Endothelial cell (in vitro differentiated cells): ENCODE results near the gene UBL3. TPM values are rescaled to one million over a fixed set of nuclear protein-coding genes. Genes with fewer than 3 reads are reported as not detected.

Source experiments
- DNase-seq: peaks from one replicate; pipeline ENCODE4 v3.0.0; 2021; ENCODE audit warnings: low spot score
- H3K27ac Mint-ChIP-seq: one replicate; pipeline ENCODE4 v1.8.0; 2021; ENCODE audit warnings: mixed read lengths, inconsistent platforms; ENCODE audit not compliant: unreplicated experiment
- H3K27me3 Mint-ChIP-seq: one replicate; pipeline ENCODE4 v1.8.0; 2021; ENCODE audit warnings: mild to moderate bottlenecking, moderate library complexity, mixed read lengths, inconsistent platforms; ENCODE audit not compliant: unreplicated experiment
- H3K36me3 Mint-ChIP-seq: one replicate; pipeline ENCODE4 v1.8.0; 2021; ENCODE audit warnings: mild to moderate bottlenecking, low read depth, mixed read lengths, inconsistent platforms; ENCODE audit not compliant: unreplicated experiment
- H3K4me1 Mint-ChIP-seq: one replicate; pipeline ENCODE4 v1.8.0; 2021; ENCODE audit warnings: mild to moderate bottlenecking, mixed read lengths, inconsistent platforms; ENCODE audit not compliant: unreplicated experiment
- H3K4me3 Mint-ChIP-seq: one replicate; pipeline ENCODE4 v1.8.0; 2021; ENCODE audit warnings: mild to moderate bottlenecking, mixed read lengths, inconsistent platforms; ENCODE audit not compliant: unreplicated experiment
- H3K9me3 Mint-ChIP-seq: one replicate; pipeline ENCODE4 v1.8.0; 2021; ENCODE audit warnings: mixed read lengths, inconsistent platforms; ENCODE audit not compliant: unreplicated experiment
- CTCF ChIP-seq: fragments of 200-600 bp; sonication (generic); IDR thresholded peaks from one replicate; pipeline ENCODE4 v1.5.0; 2021; ENCODE audit warnings: antibody characterized with exemption; ENCODE audit not compliant: unreplicated experiment
- total RNA-seq: library from RNA; stranded (reverse); fragmentation: NEBNext Ultra II Directional; extraction: Animal tissue kit (Norgen Biotek cat#: 25700); gene quantifications from one replicate; pipeline ENCODE4 v1.2.1, GENCODE V29; 2021; ENCODE audit not compliant: unreplicated experiment

UBL3 gene
- total RNA-seq, 1 donor from 2014 or later = 17.1 TPM

- Mint-ChIP-seq H3K36me3 (no peaks in the 10 kb centered on the region), H3K27me3 (peaks cover 3% of the 10 kb centered on the region), H3K27ac (peak overlapping the region; percentile 14), H3K4me1 (peaks cover 27% of the 10 kb centered on the region), H3K4me3 (no peak overlapping the region), H3K9me3 (no peaks in the 10 kb centered on the region)
- no peak for DNase-seq
- no peak for TF ChIP-seq CTCF
Measured at GRCh38 chr13:29888306-29888705, 37.9 kb upstream of the UBL3 start.

GRCh38 chr13:29887686-29888085, 37.3 kb upstream of the UBL3 start:
- Mint-ChIP-seq H3K36me3 (no peaks in the 10 kb centered on the region), H3K4me1 (peaks cover 27% of the 10 kb centered on the region), H3K4me3 (no peak overlapping the region), H3K27me3 (peaks cover 3% of the 10 kb centered on the region), H3K9me3 (no peaks in the 10 kb centered on the region), H3K27ac (peak overlapping the region; percentile 14)
- DNase-seq = no peak
- TF ChIP-seq CTCF = no peak

- no peak overlapping the region for H3K4me3 Mint-ChIP-seq
- peaks cover 3% of the 10 kb centered on the region for H3K27me3 Mint-ChIP-seq
- no peaks in the 10 kb centered on the region for H3K36me3 Mint-ChIP-seq
- H3K4me1 Mint-ChIP-seq = peaks cover 31% of the 10 kb centered on the region
- TF ChIP-seq CTCF = no peak
- peak overlapping the region; percentile 16 for H3K27ac Mint-ChIP-seq
- no peaks in the 10 kb centered on the region for H3K9me3 Mint-ChIP-seq
- DNase-seq = no peak
Measured at GRCh38 chr13:29887030-29887557, 36.7 kb upstream of the UBL3 start.

- H3K4me3 Mint-ChIP-seq = no peak overlapping the region
- no peak for DNase-seq
- peaks cover 35% of the 10 kb centered on the region for H3K4me1 Mint-ChIP-seq
- peaks cover 3% of the 10 kb centered on the region for H3K27me3 Mint-ChIP-seq
- no peaks in the 10 kb centered on the region for H3K9me3 Mint-ChIP-seq
- no peak for TF ChIP-seq CTCF
- H3K27ac Mint-ChIP-seq = peak overlapping the region; percentile 38
- no peaks in the 10 kb centered on the region for H3K36me3 Mint-ChIP-seq
Measured at GRCh38 chr13:29886446-29886845, 36.0 kb upstream of the UBL3 start.

GRCh38 chr13:29885989-29886388, 35.6 kb upstream of the UBL3 start:
- Mint-ChIP-seq H3K36me3 (no peaks in the 10 kb centered on the region), H3K4me3 (no peak overlapping the region), H3K27ac (peak overlapping the region; percentile 38), H3K4me1 (peaks cover 38% of the 10 kb centered on the region), H3K9me3 (no peaks in the 10 kb centered on the region), H3K27me3 (peaks cover 3% of the 10 kb centered on the region)
- no peak for TF ChIP-seq CTCF
- no peak for DNase-seq
